Measurements from ENCODE around the gene ITPK1.

The ITPK1 gene

GRCh38 chr14:92968291-92969020 is 147.3 kb downstream of the ITPK1 start:
- DNase-seq (ENCODE audit: low read depth) = no peak

- DNase-seq (ENCODE audit: low read depth) = no peak
Measured at GRCh38 chr14:92967346-92967926, 148.3 kb downstream of the ITPK1 start.

GRCh38 chr14:92965281-92965680 is 150.4 kb downstream of the ITPK1 start:
- DNase-seq (ENCODE audit: low read depth) = no peak

- no peak for DNase-seq (ENCODE audit: low read depth)
Measured at GRCh38 chr14:92964124-92965109, 151.3 kb downstream of the ITPK1 start.

GRCh38 chr14:92963301-92964123 is 152.2 kb downstream of the ITPK1 start:
- DNase-seq (ENCODE audit: low read depth) = no peak

- DNase-seq (ENCODE audit: low read depth) = no peak
Measured at GRCh38 chr14:92962831-92963095, 153.0 kb downstream of the ITPK1 start.

- DNase-seq (ENCODE audit: low read depth) = no peak
Measured at GRCh38 chr14:92962031-92962830, 153.5 kb downstream of the ITPK1 start.

GRCh38 chr14:92961567-92961855 is 154.2 kb downstream of the ITPK1 start:
- no peak for DNase-seq (ENCODE audit: low read depth)

- no peak for DNase-seq (ENCODE audit: low read depth)
Measured at GRCh38 chr14:92960706-92961566, 154.8 kb downstream of the ITPK1 start.

- no peak for DNase-seq (ENCODE audit: low read depth)
Measured at GRCh38 chr14:92959761-92960680, 155.7 kb downstream of the ITPK1 start.

- DNase-seq (ENCODE audit: low read depth) = no peak
Measured at GRCh38 chr14:92959189-92959531, 156.6 kb downstream of the ITPK1 start.

GRCh38 chr14:92958373-92959188 is 157.1 kb downstream of the ITPK1 start:
- no peak for DNase-seq (ENCODE audit: low read depth)

- DNase-seq (ENCODE audit: low read depth) = no peak
Measured at GRCh38 chr14:92956961-92957360, 158.8 kb downstream of the ITPK1 start.

- no peak for DNase-seq (ENCODE audit: low read depth)
Measured at GRCh38 chr14:92955381-92955780, 160.3 kb downstream of the ITPK1 start.

GRCh38 chr14:92954933-92955332 is 160.8 kb downstream of the ITPK1 start:
- no peak for DNase-seq (ENCODE audit: low read depth)

- no peak for DNase-seq (ENCODE audit: low read depth)
Measured at GRCh38 chr14:92953526-92953925, 162.2 kb downstream of the ITPK1 start.

GRCh38 chr14:92952481-92953298 is 163.0 kb downstream of the ITPK1 start:
- no peak for DNase-seq (ENCODE audit: low read depth)

Data from activated T-helper 9 cell treated with anti-CD3 and anti-CD28 coated beads, Interleukin-2, amount 50 U/mL, for 16 hours (primary cell).